Measurements from ENCODE around the gene C16orf74.

- no peak for TF ChIP-seq CTCF (IDR thresholded peaks at IDR 0.05)
- TF ChIP-seq EP300 (IDR thresholded peaks at IDR 0.05), result no peak
These were observed 19.7 kb downstream of the C16orf74 start for GRCh38 chr16:85731179-85731578.
